Colonic mucosa (tissue), 4 donors: ENCODE results near the gene POFUT1. TPM values are rescaled to one million over a fixed set of nuclear protein-coding genes. Genes with fewer than 3 reads are reported as not detected.
A peak's percentile ranks its signal among the peaks of the same experiment; 100 is the strongest.

Experiments used
- DNase-seq: peaks from one replicate; pipeline ENCODE4 v3.0.0-alpha.2; 2020
- H3K27ac ChIP-seq: fragments of 200-600 bp; one replicate; pipeline ENCODE4 v1.8.0; 2021
- H3K27me3 ChIP-seq: fragments of 200-600 bp; one replicate; pipeline ENCODE4 v1.8.0; 2021
- H3K36me3 ChIP-seq: fragments of 200-600 bp; one replicate; pipeline ENCODE4 v1.8.0; 2021
- H3K4me1 ChIP-seq: fragments of 200-600 bp; one replicate; pipeline ENCODE4 v1.8.0; 2021; ENCODE audit warnings: mild to moderate bottlenecking
- H3K4me3 ChIP-seq: fragments of 200-600 bp; one replicate; pipeline ENCODE4 v1.8.0; 2021
- H3K9ac ChIP-seq, 2 donors: one replicate each; pipeline ENCODE4 v1.7.0; 2013; ENCODE audit warnings: control low read depth in 2 of 2, low read depth in 2 of 2, low read length in 2 of 2
- H3K9me3 ChIP-seq: fragments of 200-600 bp; one replicate; pipeline ENCODE4 v1.8.0; 2021
- intact Hi-C: fragments of 100-400 bp; cut with DNase I; formaldehyde crosslinking; loops from one replicate; pipeline ENCODE4 v1.14.1; 2022
- total RNA-seq, 2 donors: library from RNA; stranded (reverse); fragmentation: NEBNext Ultra II Directional in 1 of 2; extraction: Animal tissue kit (Norgen Biotek cat#: 25700) in 1 of 2; gene quantifications; one replicate each; pipeline ENCODE4 v1.2.1, GENCODE V29; 2021
- TF ChIP-seq, protein P1 (sequence below): fragments of 200-600 bp; IDR thresholded peaks from one replicate; pipeline ENCODE4 v1.8.0; 2022; ENCODE audit warnings: antibody characterized with exemption, mild to moderate bottlenecking
- donor health status: healthy.
- donor health status: DM: no; HTN: no; CAD: no.
- donor health status: DM: no; HTN: no; CAD: no.

POFUT1 gene
- total RNA-seq, 2 donors from 2014 or later = 26.9 to 36.3 TPM

DNA sequence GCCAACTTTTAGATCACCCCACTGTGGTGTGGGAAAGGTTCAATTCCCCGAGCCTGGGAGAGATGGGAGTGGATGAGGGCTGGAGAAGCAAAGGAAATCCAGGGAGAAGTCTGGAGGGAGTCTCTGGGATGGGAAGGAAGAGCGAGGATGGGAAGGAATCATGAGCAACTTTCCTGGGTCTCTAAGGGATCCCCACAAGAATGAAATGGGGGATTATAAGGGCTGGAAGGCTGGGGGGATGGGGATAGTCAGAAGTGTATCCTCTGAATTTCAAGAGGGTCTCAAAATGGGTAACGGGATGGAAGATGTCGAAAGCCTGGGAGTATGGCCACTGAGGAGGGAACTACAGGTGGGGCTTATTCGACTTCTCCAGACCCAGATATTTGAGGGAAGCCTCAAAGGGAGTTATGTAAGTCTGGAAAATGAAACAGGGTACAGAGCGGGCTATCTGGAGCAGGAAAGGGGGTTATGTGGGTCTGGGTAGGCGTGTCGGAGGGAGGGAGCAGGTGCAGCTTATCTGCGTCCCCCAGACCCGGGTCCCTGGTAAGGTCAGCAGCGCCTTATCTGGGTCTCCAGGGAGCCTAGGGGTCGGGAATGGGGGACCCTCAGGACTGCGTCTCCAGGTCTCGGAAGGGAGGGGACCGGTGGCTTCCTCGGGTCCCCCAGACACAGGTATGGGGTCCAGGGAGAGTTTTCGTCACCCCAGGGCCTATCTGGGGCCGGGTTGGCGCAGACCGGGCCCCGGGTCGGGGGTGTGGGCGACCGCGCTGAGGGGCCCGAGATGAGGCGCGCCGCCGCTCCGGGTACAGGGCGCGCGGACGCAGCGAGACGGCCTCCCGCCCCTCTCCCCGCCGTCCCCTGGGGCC is 687 bp upstream of the POFUT1 start:
- Histone ChIP-seq H3K9me3 (no peaks in the 10 kb centered on the region), H3K27ac (peak overlapping the region; percentile 86), H3K9ac (peak overlapping the region; percentile 96 to 98), H3K4me3 (peak overlapping the region; percentile 96), H3K36me3 (no peaks in the 10 kb centered on the region), H3K27me3 (no peaks in the 10 kb centered on the region), H3K4me1 (peaks cover 22% of the 10 kb centered on the region)
- intact Hi-C loops = loop anchor here (10.0 kb wide), 1 partner anchor 278 kb away; no protein-coding TSS in a partner anchor
- TF ChIP-seq, protein P1, sequence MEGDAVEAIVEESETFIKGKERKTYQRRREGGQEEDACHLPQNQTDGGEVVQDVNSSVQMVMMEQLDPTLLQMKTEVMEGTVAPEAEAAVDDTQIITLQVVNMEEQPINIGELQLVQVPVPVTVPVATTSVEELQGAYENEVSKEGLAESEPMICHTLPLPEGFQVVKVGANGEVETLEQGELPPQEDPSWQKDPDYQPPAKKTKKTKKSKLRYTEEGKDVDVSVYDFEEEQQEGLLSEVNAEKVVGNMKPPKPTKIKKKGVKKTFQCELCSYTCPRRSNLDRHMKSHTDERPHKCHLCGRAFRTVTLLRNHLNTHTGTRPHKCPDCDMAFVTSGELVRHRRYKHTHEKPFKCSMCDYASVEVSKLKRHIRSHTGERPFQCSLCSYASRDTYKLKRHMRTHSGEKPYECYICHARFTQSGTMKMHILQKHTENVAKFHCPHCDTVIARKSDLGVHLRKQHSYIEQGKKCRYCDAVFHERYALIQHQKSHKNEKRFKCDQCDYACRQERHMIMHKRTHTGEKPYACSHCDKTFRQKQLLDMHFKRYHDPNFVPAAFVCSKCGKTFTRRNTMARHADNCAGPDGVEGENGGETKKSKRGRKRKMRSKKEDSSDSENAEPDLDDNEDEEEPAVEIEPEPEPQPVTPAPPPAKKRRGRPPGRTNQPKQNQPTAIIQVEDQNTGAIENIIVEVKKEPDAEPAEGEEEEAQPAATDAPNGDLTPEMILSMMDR = no peak
- DNase-seq = no peak

DNA sequence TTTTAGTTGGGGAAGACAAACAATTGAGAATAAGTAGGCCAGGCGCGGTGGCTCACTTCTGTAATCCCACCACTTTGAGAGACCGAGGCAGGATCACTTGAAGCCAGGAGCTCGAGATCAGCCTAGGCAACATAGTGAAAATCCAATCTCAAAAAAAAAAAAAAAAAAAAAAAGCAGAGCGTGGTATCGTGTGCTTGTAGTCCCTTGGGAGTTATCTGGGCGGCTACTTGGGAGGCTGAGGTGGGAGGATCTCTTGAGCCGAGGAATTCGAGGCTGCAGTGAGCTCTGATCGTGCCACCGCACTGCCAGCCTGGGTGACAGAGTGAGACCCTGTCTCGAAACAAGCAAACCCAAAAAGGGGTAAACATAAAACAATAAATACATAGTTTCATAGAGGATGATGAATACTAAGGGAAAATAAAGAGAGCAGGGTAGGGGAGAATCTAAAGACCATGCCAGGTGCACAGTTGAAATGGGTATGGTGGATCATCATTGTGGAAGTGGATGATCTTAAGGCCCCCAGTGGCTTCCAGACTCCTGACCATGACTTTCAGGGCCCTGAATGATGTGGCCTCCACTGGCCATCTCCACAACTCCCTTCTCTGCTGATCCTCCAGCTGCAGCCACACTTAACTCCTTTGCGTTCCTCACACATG is 947 bp downstream of the POFUT1 start:
- no peak overlapping the region for H3K27ac ChIP-seq
- peak overlapping the region; percentile 96 for H3K4me3 ChIP-seq
- intact Hi-C loops = loop anchor here (10.0 kb wide), 1 partner anchor 276 kb away; no protein-coding TSS in a partner anchor
- H3K9me3 ChIP-seq = no peaks in the 10 kb centered on the region
- TF ChIP-seq, protein P1 = no peak
- no peaks in the 10 kb centered on the region for H3K36me3 ChIP-seq
- H3K4me1 ChIP-seq = peaks cover 20% of the 10 kb centered on the region
- H3K9ac ChIP-seq = peak overlapping the region; percentile 91 to 99
- no peak for DNase-seq
- H3K27me3 ChIP-seq = no peaks in the 10 kb centered on the region

DNA sequence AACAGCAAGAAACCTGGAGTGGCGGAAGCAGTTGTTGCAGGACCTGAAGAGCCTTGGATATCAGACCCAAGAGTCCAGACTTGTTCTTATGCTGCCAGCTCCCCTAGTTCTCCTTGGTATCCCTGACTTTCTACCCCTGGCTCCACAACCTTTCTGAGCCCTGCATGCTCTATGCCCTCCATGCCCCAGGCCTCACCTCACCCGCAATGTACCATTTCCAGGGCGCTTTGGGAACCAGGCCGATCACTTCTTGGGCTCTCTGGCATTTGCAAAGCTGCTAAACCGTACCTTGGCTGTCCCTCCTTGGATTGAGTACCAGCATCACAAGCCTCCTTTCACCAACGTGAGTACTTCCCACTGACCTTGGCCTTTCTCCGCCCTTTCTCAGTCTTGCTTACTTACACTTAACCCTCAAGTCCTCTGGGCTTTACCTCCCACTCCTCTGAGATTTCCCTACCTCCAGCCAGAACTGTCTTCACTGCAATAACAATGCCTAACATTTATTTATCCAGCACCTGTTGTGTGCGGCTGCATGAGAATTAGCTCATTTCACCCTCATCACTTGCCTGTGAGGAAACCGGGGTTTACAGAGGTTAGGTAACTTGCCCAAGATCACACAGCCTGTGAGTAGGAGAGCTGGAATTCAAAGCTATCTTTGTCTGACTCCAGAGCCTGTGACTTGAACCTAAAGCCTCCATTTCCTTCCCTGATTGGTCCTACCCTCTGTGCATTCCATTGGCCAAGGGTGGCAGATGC is 2.3 kb downstream of the POFUT1 start:
- Histone ChIP-seq H3K36me3 (no peaks in the 10 kb centered on the region), H3K9me3 (no peaks in the 10 kb centered on the region), H3K9ac (peak overlapping the region in 1 of 2 donors; percentile 99), H3K27ac (no peak overlapping the region), H3K27me3 (no peaks in the 10 kb centered on the region), H3K4me3 (no peak overlapping the region), H3K4me1 (peaks cover 10% of the 10 kb centered on the region)
- TF ChIP-seq, protein P1 = no peak
- intact Hi-C loops = loop anchor here (10.0 kb wide), 1 partner anchor 275 kb away; no protein-coding TSS in a partner anchor
- no peak for DNase-seq

DNA sequence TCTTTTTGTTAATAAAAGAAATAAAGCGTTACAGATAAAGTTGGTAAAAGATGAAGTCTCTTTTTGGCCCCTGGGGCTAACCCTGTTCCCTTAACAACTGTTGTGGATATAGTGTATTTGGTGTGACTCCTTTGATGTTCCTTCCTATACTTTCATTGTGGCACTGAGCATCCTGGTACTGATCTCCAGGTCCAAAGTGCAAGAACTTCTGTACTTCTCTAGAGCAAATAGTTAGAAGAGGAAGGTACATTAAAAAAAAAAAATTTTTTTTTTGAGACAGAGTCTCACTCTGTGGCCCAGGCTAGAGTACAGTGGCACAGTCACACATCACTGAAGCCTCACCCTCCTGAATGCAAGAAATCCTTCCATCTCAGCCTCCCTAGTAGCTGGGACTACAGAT is 6.2 kb downstream of the POFUT1 start:
- Histone ChIP-seq H3K9me3 (no peaks in the 10 kb centered on the region), H3K27ac (no peak overlapping the region), H3K27me3 (no peaks in the 10 kb centered on the region), H3K4me3 (no peak overlapping the region), H3K9ac (no peak overlapping the region), H3K36me3 (no peaks in the 10 kb centered on the region), H3K4me1 (no peaks in the 10 kb centered on the region)
- no peak for DNase-seq
- intact Hi-C loops = no loop called here
- TF ChIP-seq, protein P1 = no peak

DNA sequence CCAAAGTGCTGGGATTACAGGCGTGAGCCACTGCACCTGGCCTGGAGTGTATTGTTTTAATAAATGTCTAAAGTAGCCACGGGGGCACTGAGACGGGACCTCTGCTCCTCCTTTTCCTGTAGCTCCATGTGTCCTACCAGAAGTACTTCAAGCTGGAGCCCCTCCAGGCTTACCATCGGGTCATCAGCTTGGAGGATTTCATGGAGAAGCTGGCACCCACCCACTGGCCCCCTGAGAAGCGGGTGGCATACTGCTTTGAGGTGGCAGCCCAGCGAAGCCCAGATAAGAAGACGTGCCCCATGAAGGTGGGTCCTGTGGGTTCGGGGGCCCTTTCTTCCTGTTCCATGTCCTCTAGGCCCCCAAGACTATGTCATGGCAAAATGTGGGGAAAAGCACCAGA is 7.5 kb downstream of the POFUT1 start:
- Histone ChIP-seq H3K27me3 (no peaks in the 10 kb centered on the region), H3K4me1 (no peaks in the 10 kb centered on the region), H3K9me3 (no peaks in the 10 kb centered on the region), H3K4me3 (no peak overlapping the region), H3K9ac (peak overlapping the region in 1 of 2 donors; percentile 79), H3K36me3 (no peaks in the 10 kb centered on the region), H3K27ac (no peak overlapping the region)
- TF ChIP-seq, protein P1 = no peak
- intact Hi-C loops = no loop called here
- DNase-seq = no peak
